IMR-90 (cell line): ENCODE data around the gene ADIRF.

ENCODE experiments used
- BHLHE40 ChIP-seq: fragments of 150-350 bp; IDR thresholded peaks from 2 replicates; pipeline ENCODE4 v1.6.1; 2016; ENCODE audit warnings: mild to moderate bottlenecking, low read depth, low read length
- CEBPB ChIP-seq: IDR thresholded peaks from 2 replicates; pipeline ENCODE4 v1.6.1; 2012; ENCODE audit warnings: low read depth, low read length, improper control_type of control experiment
- CHD1 ChIP-seq: IDR thresholded peaks from 2 replicates; pipeline ENCODE4 v1.6.1; 2012; ENCODE audit warnings: low read depth, low read length, improper control_type of control experiment
- FOS ChIP-seq: fragments of 150-350 bp; IDR thresholded peaks from 2 replicates; pipeline ENCODE4 v1.6.1; 2016; ENCODE audit warnings: low read depth, low read length
- MAZ ChIP-seq: IDR thresholded peaks from 2 replicates; pipeline ENCODE4 v1.6.1; 2012; ENCODE audit warnings: low read depth, mild to moderate bottlenecking, low read length, improper control_type of control experiment, moderate library complexity, borderline replicate concordance
- MXI1 ChIP-seq: IDR thresholded peaks from 2 replicates; pipeline ENCODE4 v1.6.1; 2012; ENCODE audit warnings: low read depth, mild to moderate bottlenecking, low read length, moderate library complexity, borderline replicate concordance
- NFE2L2 ChIP-seq: fragments of 150-350 bp; IDR thresholded peaks from 2 replicates; pipeline ENCODE4 v1.6.1; 2016; ENCODE audit warnings: low read depth, mild to moderate bottlenecking, low read length
- POLR2A ChIP-seq: IDR thresholded peaks from 2 replicates; pipeline ENCODE4 v1.6.1; 2012; ENCODE audit warnings: mild to moderate bottlenecking, low read depth, low read length
- RAD21 ChIP-seq: IDR thresholded peaks from 2 replicates; pipeline ENCODE4 v1.6.1; 2012; ENCODE audit warnings: low read length, improper control_type of control experiment
- RFX5 ChIP-seq: IDR thresholded peaks from 2 replicates; pipeline ENCODE4 v1.8.0; 2012; ENCODE audit warnings: low read depth, mild to moderate bottlenecking, low read length, moderate library complexity
- SMC3 ChIP-seq: fragments of 150-350 bp; IDR thresholded peaks from 2 replicates; pipeline ENCODE4 v1.6.1; 2016; ENCODE audit warnings: low read depth, mild to moderate bottlenecking, antibody characterized with exemption, low read length, moderate library complexity
- TF ChIP-seq, protein P1 (sequence below): fragments of 150-350 bp; IDR thresholded peaks from 2 replicates; pipeline ENCODE4 v1.6.1; 2017; ENCODE audit warnings: mild to moderate bottlenecking, antibody characterized with exemption, low read length, low read depth
- TF ChIP-seq, protein P2 (sequence below): conservative IDR thresholded peaks from 2 replicates; pipeline ENCODE4 v1.5.1; 2012; ENCODE audit warnings: mild to moderate bottlenecking, low read depth, low read length, improper control_type of control experiment
- TF ChIP-seq, protein P3 (sequence below): fragments of 150-350 bp; IDR thresholded peaks from 2 replicates; pipeline ENCODE4 v1.6.1; 2016; ENCODE audit warnings: low read depth, mild to moderate bottlenecking, low read length, moderate library complexity, borderline replicate concordance

DNA sequence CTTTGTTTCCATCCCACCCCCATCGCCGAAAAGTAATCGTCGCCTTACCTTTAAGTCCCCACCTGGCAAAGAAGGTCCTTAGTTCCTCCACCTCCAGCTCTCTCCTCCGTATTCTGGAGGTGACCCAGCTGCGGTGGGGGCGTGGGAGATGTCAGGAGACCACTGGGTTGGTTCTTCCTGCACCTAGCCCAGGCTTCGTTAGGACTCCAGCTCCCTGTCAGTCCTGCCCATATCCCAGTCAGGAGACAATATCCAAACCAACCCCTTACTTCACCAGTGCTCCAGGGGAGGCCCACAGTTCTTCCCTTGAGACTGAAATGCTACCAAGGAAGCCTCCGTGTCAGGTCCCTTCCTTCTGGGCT, 693 bp downstream of the ADIRF start:
- TF ChIP-seq, protein P1, sequence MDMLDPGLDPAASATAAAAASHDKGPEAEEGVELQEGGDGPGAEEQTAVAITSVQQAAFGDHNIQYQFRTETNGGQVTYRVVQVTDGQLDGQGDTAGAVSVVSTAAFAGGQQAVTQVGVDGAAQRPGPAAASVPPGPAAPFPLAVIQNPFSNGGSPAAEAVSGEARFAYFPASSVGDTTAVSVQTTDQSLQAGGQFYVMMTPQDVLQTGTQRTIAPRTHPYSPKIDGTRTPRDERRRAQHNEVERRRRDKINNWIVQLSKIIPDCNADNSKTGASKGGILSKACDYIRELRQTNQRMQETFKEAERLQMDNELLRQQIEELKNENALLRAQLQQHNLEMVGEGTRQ, result no peak
- TF ChIP-seq, protein P2, sequence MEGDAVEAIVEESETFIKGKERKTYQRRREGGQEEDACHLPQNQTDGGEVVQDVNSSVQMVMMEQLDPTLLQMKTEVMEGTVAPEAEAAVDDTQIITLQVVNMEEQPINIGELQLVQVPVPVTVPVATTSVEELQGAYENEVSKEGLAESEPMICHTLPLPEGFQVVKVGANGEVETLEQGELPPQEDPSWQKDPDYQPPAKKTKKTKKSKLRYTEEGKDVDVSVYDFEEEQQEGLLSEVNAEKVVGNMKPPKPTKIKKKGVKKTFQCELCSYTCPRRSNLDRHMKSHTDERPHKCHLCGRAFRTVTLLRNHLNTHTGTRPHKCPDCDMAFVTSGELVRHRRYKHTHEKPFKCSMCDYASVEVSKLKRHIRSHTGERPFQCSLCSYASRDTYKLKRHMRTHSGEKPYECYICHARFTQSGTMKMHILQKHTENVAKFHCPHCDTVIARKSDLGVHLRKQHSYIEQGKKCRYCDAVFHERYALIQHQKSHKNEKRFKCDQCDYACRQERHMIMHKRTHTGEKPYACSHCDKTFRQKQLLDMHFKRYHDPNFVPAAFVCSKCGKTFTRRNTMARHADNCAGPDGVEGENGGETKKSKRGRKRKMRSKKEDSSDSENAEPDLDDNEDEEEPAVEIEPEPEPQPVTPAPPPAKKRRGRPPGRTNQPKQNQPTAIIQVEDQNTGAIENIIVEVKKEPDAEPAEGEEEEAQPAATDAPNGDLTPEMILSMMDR, result no peak
- TF ChIP-seq NFE2L2, result no peak
- TF ChIP-seq POLR2A, result no peak
- TF ChIP-seq RAD21, result no peak
- TF ChIP-seq MAZ, result no peak
- no peak for TF ChIP-seq CHD1
- TF ChIP-seq BHLHE40, result no peak
- TF ChIP-seq MXI1, result no peak
- TF ChIP-seq, protein P3, sequence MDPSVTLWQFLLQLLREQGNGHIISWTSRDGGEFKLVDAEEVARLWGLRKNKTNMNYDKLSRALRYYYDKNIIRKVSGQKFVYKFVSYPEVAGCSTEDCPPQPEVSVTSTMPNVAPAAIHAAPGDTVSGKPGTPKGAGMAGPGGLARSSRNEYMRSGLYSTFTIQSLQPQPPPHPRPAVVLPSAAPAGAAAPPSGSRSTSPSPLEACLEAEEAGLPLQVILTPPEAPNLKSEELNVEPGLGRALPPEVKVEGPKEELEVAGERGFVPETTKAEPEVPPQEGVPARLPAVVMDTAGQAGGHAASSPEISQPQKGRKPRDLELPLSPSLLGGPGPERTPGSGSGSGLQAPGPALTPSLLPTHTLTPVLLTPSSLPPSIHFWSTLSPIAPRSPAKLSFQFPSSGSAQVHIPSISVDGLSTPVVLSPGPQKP, result no peak
- TF ChIP-seq RFX5, result no peak
- TF ChIP-seq SMC3, result no peak
- TF ChIP-seq CEBPB, result no peak
- no peak for TF ChIP-seq FOS
